ENCODE results near the gene NKPD1. TPM values are rescaled to one million over a fixed set of nuclear protein-coding genes. Genes with fewer than 3 reads are reported as not detected.

Gene NKPD1
- total and polyA plus RNA-seq, 10 of the 15 experiments (the other 5 are each of a cell fraction or from before 2014, with no cell fraction given): 0.05 to 0.18 (median 0.06) TPM; not detected in 7

- in situ Hi-C loops (cut with MboI) (no loop called here), intact Hi-C loops (cut with micrococcal nuclease; ENCODE audit: unreplicated experiment) (no loop called here)
- H3K9me3 ChIP-seq (replicated peaks; ENCODE audit: control insufficient read depth, insufficient read depth, low read length): no peaks in the 10 kb centered on the region
- H3K4me2 ChIP-seq (ENCODE audit: control insufficient read depth, insufficient read depth): no peak overlapping the region
- DNase-seq (ENCODE audit: low read depth, low spot score): no peak
- SMC1A ChIA-PET (ENCODE audit: uncharacterized antibody, unreplicated experiment): no interaction called here
- CTCF ChIA-PET: interaction anchor here (0.9 kb wide), 1 partner anchor 19 kb away, joined by 4 read pairs; no protein-coding TSS in a partner anchor
- no peaks in the 10 kb centered on the region for H3K4me1 ChIP-seq (ENCODE audit: control insufficient read depth, insufficient read depth, low read length)
- H3K27me3 ChIP-seq (replicated peaks in 1 of 2; ENCODE audit: control insufficient read depth in 2 of 2, insufficient read depth in 2 of 2, low read length in 1 of 2): no peaks in the 10 kb centered on the region
- no peak for ATAC-seq
- no peak overlapping the region for H3K9ac ChIP-seq (ENCODE audit: control insufficient read depth, insufficient read depth, low read length)
- peaks cover 0 to 30% of the 10 kb centered on the region in 2 experiments; a peak in 3 of 4 replicates for H3K36me3 ChIP-seq (ENCODE audit: control insufficient read depth in 2 of 2, insufficient read depth in 2 of 2, low read length in 1 of 2)
- H3K79me2 ChIP-seq (ENCODE audit: control insufficient read depth, insufficient read depth, low read length): no peaks in the 10 kb centered on the region
- BruUV-seq (replicated peaks): no TSS peak
- no peak overlapping the region for H2AFZ ChIP-seq (ENCODE audit: control insufficient read depth, low read depth, low read length)
- POLR2A ChIA-PET: no interaction called here
- TF ChIP-seq, protein P1, sequence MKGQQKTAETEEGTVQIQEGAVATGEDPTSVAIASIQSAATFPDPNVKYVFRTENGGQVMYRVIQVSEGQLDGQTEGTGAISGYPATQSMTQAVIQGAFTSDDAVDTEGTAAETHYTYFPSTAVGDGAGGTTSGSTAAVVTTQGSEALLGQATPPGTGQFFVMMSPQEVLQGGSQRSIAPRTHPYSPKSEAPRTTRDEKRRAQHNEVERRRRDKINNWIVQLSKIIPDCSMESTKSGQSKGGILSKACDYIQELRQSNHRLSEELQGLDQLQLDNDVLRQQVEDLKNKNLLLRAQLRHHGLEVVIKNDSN (IDR thresholded peaks at IDR 0.05; ENCODE audit: borderline replicate concordance, extremely low read length, insufficient read depth, low read depth, low read length): no peak
- TF ChIP-seq SREBF2 (IDR thresholded peaks at IDR 0.05; ENCODE audit: low read length) (no peak), IKZF2 (IDR thresholded peaks at IDR 0.05) (no peak), SRF (IDR thresholded peaks at IDR 0.05; ENCODE audit: low read depth in 2 of 2, low read length in 2 of 2) (no peak), JUNB (IDR thresholded peaks at IDR 0.05) (no peak), MYB (IDR thresholded peaks at IDR 0.05; ENCODE audit: borderline replicate concordance, low read depth, low read length) (no peak), BHLHE40 (IDR thresholded peaks at IDR 0.05; ENCODE audit: borderline replicate concordance in 1 of 2, low read depth in 2 of 2, low read length in 1 of 2) (no peak)
- 98% methylated on average over 36 of the region's 54 CpGs for WGBS (ENCODE audit: insufficient coverage, insufficient replicate concordance, low lambda C conversion rate, missing lambda C conversion rate)
- no peak overlapping the region for H3K4me3 ChIP-seq
- no peaks in the 10 kb centered on the region for H4K20me1 ChIP-seq (ENCODE audit: control insufficient read depth, insufficient read depth)
- no peak for FAIRE-seq
- RAD21 ChIA-PET (ENCODE audit: unreplicated experiment): no interaction called here
- H3K27ac ChIP-seq (ENCODE audit: control insufficient read depth, insufficient read depth): no peak overlapping the region
Measured at GRCh38 chr19:45145270-45146189, 15.3 kb downstream of the NKPD1 start.
